ENCODE data around the gene POU2F3. TPM values are rescaled to one million over a fixed set of nuclear protein-coding genes. Genes with fewer than 3 reads are reported as not detected.

Gene POU2F3
- total and polyA plus RNA-seq, 3 donors from 2014 or later, result 0.16 to 0.49 (median 0.31) TPM

DNA sequence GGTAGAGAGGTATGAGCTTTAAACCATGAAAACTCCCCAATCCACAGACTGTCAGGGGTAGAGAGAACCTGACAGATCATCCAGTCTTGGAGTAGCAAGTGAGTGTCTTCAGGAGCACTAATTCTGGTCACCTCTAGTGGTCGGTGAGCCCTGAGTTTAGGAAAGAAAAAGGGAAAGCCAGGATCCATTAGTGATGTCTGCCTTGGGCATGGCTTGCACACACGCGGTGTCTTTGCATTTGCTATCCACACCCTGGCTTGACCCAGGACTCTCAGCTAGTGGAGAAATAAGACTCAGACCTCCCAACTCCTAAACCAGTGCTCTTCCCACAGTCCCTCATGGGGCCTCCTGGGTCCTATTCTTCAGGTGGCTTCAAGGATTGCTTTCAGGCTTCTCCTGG lies 19.3 kb downstream of the POU2F3 start:
- no peaks in the 10 kb centered on the region for H3K4me1 ChIP-seq
- 94 to 95% methylated on average over 3 of the region's 3 CpGs for WGBS, 2 donors
- H3K27ac ChIP-seq, result no peak overlapping the region
- no peaks in the 10 kb centered on the region for H3K36me3 ChIP-seq (ENCODE audit: low read depth, missing control alignments)
- H3K4me3 ChIP-seq, result no peak overlapping the region
- TF ChIP-seq, protein P1, sequence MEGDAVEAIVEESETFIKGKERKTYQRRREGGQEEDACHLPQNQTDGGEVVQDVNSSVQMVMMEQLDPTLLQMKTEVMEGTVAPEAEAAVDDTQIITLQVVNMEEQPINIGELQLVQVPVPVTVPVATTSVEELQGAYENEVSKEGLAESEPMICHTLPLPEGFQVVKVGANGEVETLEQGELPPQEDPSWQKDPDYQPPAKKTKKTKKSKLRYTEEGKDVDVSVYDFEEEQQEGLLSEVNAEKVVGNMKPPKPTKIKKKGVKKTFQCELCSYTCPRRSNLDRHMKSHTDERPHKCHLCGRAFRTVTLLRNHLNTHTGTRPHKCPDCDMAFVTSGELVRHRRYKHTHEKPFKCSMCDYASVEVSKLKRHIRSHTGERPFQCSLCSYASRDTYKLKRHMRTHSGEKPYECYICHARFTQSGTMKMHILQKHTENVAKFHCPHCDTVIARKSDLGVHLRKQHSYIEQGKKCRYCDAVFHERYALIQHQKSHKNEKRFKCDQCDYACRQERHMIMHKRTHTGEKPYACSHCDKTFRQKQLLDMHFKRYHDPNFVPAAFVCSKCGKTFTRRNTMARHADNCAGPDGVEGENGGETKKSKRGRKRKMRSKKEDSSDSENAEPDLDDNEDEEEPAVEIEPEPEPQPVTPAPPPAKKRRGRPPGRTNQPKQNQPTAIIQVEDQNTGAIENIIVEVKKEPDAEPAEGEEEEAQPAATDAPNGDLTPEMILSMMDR (IDR thresholded peaks at IDR 0.05), result no peak
- H3K9me3 ChIP-seq, result no peaks in the 10 kb centered on the region
- no peaks in the 10 kb centered on the region for H3K27me3 ChIP-seq
- DNase-seq, result no peak
- intact Hi-C loops (cut with DNase I; ENCODE audit: low total_unique reads), result no loop called here

DNA sequence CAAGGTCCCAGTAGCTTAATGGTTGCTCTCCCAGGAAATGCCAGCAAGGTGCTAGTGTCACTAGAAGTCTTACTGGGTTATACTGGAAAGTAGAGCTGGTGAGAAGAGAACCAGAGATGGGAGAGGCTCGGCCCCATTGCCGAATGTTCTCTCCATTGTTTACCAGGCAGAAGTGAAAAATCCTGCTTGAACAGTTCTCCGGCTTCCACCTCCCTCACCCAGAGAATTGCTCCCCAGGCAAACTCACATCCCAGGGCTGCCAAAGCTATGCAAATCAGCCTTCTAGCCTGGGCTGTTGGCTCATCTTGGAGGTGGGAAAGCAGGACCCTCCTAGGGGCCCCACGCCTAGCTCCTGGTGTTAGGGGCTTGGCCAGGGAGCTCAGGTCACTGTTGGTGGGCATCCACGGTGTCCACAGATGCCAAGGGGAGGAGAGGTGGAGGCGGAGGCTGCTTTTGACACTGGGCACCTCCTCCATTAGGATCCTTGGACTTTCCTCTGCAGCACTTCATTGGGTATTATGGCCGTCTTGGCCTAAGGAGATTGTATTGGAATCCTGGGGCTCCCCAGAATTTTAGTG lies 20.1 kb downstream of the POU2F3 start:
- Histone ChIP-seq H3K27ac (no peak overlapping the region), H3K4me3 (no peak overlapping the region), H3K36me3 (ENCODE audit: low read depth, missing control alignments) (no peaks in the 10 kb centered on the region), H3K4me1 (no peaks in the 10 kb centered on the region), H3K9me3 (no peaks in the 10 kb centered on the region), H3K27me3 (no peaks in the 10 kb centered on the region)
- intact Hi-C loops (cut with DNase I; ENCODE audit: low total_unique reads), result no loop called here
- no peak for DNase-seq
- TF ChIP-seq POLR2A (IDR thresholded peaks at IDR 0.05), result no peak
- TF ChIP-seq, protein P1 (IDR thresholded peaks at IDR 0.05), result no peak
- WGBS, 2 donors, result 90 to 92% methylated on average over 4 to 7 of the region's 7 CpGs

DNA sequence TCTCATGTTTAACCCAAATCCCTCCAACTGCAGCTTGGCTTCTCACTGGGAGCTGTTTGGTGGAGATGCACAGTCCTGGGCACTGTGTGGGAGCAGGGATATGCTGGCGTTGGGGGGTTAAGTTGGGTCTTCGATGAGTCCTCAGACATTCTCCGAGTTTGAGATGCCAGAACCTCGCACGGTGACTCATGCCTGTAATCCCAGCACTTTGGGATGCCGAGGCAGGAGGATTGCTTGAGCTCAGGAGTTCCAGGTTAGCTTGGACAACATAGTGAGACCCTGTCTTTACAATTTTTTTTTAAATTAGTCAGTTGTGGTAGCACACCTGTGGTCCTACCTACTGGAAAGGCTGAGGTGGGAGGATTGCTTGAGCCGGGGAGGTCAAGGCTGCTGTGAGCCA lies 20.7 kb downstream of the POU2F3 start:
- Histone ChIP-seq H3K27ac (no peak overlapping the region), H3K27me3 (no peaks in the 10 kb centered on the region), H3K4me3 (no peak overlapping the region), H3K4me1 (no peaks in the 10 kb centered on the region), H3K36me3 (ENCODE audit: low read depth, missing control alignments) (no peaks in the 10 kb centered on the region), H3K9me3 (no peaks in the 10 kb centered on the region)
- 87 to 91% methylated on average over 7 of the region's 7 CpGs for WGBS, 2 donors
- TF ChIP-seq POLR2A (IDR thresholded peaks at IDR 0.05), result no peak
- TF ChIP-seq, protein P1 (IDR thresholded peaks at IDR 0.05), result no peak
- peak; percentile 26 for DNase-seq
- intact Hi-C loops (cut with DNase I; ENCODE audit: low total_unique reads), result no loop called here

DNA sequence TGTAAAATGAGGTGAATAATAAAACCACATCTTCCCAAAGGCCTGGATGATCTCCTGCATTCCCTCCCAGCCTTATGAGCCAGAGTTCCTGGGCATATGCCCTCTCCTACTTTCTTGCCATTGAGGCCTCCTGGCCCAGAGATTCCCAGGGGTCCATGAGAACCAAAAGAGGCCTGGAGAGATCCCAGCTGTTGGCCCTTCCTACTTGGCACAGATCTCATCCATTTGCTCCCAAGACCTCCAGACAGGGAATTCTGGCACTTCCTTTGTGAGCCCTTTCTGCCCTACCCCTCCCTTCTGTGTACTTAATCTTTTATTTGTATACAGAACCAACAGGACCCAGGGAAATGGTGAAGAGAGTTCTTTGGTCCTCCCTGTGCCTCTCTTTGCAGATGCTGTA lies 21.4 kb downstream of the POU2F3 start:
- Histone ChIP-seq H3K36me3 (ENCODE audit: low read depth, missing control alignments) (no peaks in the 10 kb centered on the region), H3K4me1 (no peaks in the 10 kb centered on the region), H3K9me3 (no peaks in the 10 kb centered on the region), H3K4me3 (no peak overlapping the region), H3K27ac (no peak overlapping the region), H3K27me3 (no peaks in the 10 kb centered on the region)
- no peak for DNase-seq
- intact Hi-C loops (cut with DNase I; ENCODE audit: low total_unique reads), result no loop called here
- no peak for TF ChIP-seq POLR2A (IDR thresholded peaks at IDR 0.05)

DNA sequence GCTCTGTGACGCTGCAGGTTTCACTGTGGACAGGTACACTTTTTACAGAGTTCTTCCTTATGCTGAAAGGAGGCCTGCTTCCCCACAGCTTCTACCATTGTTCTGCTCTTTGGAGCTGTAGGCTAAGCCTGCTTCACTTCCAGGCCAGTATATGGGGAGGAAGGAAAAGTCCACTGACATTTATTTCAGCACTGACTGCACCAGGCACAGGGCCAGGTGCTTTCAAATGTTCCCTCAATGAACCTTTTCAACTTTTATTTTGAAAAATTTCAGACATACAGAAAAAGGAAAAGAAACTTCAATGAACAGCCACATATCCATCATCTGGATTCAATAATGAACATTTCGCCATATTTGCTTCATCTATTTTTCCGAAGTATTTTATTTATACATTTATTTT lies 22.0 kb downstream of the POU2F3 start:
- WGBS, 2 donors, result 72 to 96% methylated on average over 3 of the region's 3 CpGs
- intact Hi-C loops (cut with DNase I; ENCODE audit: low total_unique reads), result no loop called here
- no peak for TF ChIP-seq POLR2A (IDR thresholded peaks at IDR 0.05)
- TF ChIP-seq, protein P1 (IDR thresholded peaks at IDR 0.05), result no peak

More for the DNA sequence above, 22.0 kb downstream of the POU2F3 start:
- Histone ChIP-seq H3K4me3 (no peak overlapping the region), H3K4me1 (no peaks in the 10 kb centered on the region), H3K9me3 (no peaks in the 10 kb centered on the region), H3K27ac (no peak overlapping the region), H3K27me3 (no peaks in the 10 kb centered on the region), H3K36me3 (ENCODE audit: low read depth, missing control alignments) (no peaks in the 10 kb centered on the region)
- DNase-seq, result no peak

All from testis (tissue), 3 donors.